Astrocyte of the cerebellum (primary cell): ENCODE results near the gene PSAT1.

Source experiments
- DNase-seq: peaks from one replicate; pipeline ENCODE4 v3.0.0-alpha.2; 2011; ENCODE audit warnings: low read depth
- H3K4me3 ChIP-seq: 2 replicates; pipeline ENCODE4 v1.5.1; 2011; ENCODE audit warnings: mild to moderate bottlenecking, low read depth, low read length, moderate library complexity
- CTCF ChIP-seq: IDR thresholded peaks from 2 replicates; pipeline ENCODE4 v1.5.1; 2012; ENCODE audit warnings: low read length, low read depth, moderate library complexity, mild to moderate bottlenecking; ENCODE audit errors: missing control alignments
- in situ Hi-C: cut with HindIII; loops from 2 replicates; pipeline ENCODE4 v1.10.0; 2017; ENCODE audit warnings: low sequenced_read_pairs

PSAT1 gene

GRCh38 chr9:78291240-78291925, 5.5 kb upstream of the PSAT1 start:
- no peak for TF ChIP-seq CTCF
- in situ Hi-C loops: no loop called here
- no peak overlapping the region for H3K4me3 ChIP-seq
- DNase-seq: no peak

GRCh38 chr9:78292026-78292425, 4.9 kb upstream of the PSAT1 start:
- in situ Hi-C loops: no loop called here
- TF ChIP-seq CTCF: no peak
- no peak overlapping the region for H3K4me3 ChIP-seq
- DNase-seq: no peak

- no peak for TF ChIP-seq CTCF
- H3K4me3 ChIP-seq: no peak overlapping the region
- in situ Hi-C loops: no loop called here
- no peak for DNase-seq
Measured at GRCh38 chr9:78292716-78293497, 4.0 kb upstream of the PSAT1 start.

GRCh38 chr9:78294290-78295176, 2.4 kb upstream of the PSAT1 start:
- no peak overlapping the region for H3K4me3 ChIP-seq
- no peak for DNase-seq
- in situ Hi-C loops: no loop called here
- TF ChIP-seq CTCF: no peak

GRCh38 chr9:78295177-78295575, 1.7 kb upstream of the PSAT1 start:
- H3K4me3 ChIP-seq: no peak overlapping the region
- no peak for TF ChIP-seq CTCF
- in situ Hi-C loops: no loop called here
- DNase-seq: no peak

GRCh38 chr9:78295731-78296130, 1.2 kb upstream of the PSAT1 start:
- no peak for TF ChIP-seq CTCF
- H3K4me3 ChIP-seq: peak overlapping the region; percentile 72
- DNase-seq: no peak
- in situ Hi-C loops: no loop called here
